Measurements from ENCODE around the gene SMIM8. TPM values are rescaled to one million over a fixed set of nuclear protein-coding genes. Genes with fewer than 3 reads are reported as not detected.

Gene SMIM8, protein sequence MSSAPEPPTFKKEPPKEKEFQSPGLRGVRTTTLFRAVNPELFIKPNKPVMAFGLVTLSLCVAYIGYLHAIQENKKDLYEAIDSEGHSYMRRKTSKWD
- 2.2 to 3.6 TPM (median 3.2 TPM) in 5 replicates for total RNA-seq (2022; extraction: Qiagen RNA extraction)

DNA sequence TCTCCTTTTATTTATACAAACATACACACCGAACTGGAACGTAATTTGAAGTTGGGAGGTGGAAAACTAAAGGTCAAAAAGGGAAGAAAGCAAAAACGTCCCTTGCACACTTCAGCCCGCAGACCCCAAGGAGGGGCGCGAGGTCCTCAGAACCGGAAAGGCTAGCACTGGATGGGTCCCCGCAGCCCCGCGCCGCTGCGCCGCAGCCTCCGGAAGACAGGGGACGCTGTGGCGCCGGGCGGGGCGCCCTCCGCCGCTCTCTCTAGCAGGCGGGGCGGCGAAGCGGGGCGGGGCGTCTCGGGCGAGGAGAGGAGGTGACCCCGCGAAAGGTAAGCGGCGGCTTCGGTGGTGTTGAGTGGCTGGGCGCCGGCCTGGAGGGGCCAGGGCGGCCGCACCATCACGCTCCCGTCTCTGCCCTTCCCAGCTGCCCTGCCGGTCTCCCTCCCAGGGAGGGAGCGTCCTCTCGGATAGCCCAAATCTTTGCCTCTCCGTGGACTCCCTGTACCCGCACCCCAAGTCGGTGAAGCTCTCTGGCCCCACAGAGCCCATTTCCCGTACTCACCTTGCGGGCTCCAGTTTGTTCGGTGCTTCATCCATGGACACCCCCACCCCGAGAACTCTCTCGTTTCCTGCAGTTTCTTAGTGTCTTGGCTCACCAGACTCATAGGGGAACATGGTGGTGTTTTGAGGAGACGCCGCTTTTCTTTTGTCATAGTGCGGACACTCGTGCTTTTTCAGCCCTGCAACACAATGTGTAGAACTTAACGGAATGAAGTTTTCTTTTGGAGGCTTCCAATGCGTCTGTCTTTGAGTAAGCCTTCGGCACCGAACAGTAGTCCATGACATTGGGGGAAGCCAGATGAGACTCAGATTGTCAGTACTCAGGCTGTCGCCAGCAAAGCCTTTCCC, at the start of gene SMIM8:
Gene SMIM8 (plus strand): TSS at position 285 of the 909 bp plus-strand sequence. CDS start 14,444 bp downstream, outside the sequence.

DNA sequence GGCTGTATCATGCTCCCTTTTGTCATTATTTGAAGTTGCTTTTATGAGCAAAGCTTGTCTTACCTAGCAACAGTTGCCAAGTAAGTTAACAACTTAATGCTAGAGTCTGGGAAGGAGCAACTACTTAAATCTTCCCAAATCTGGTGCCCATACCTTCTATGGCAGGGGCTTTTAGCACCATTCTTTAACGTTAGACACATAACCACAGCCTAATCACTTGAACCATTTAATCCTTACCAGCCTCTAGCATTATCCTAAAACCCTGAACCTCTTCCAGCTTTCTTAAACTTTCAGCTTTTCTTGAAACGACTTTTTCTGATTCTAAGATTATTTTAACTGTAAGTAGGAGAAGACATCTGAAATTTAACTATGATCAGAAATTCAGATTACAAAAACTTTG, 22.3 kb downstream of the SMIM8 start, which contains the start of gene C6orf163:
Gene C6orf163 (plus strand): TSS at position 83 of the 400 bp plus-strand sequence. CDS start 287 bp downstream, at position 370.

Other genes with a start within 250 kb of the SMIM8 start
- 0.19 to 0.43 TPM (median 0.29 TPM) in 5 replicates for gene CGA, start 227.5 kb upstream of the SMIM8 start, total RNA-seq (2022; extraction: Qiagen RNA extraction)
- 2.1 to 4.0 TPM (median 3.1 TPM) in 5 replicates for gene ZNF292, start 167.0 kb upstream of the SMIM8 start, total RNA-seq (2022; extraction: Qiagen RNA extraction)
- not detected in 5 replicates for gene GJB7, start 6.7 kb downstream of the SMIM8 start, total RNA-seq (2022; extraction: Qiagen RNA extraction)
- gene C6orf163, start 22.2 kb downstream of the SMIM8 start, total RNA-seq (2022; extraction: Qiagen RNA extraction) = 0.18 to 0.46 TPM (median 0.24 TPM) in 3 of 5 replicates, not detected in the others
- 0.42 to 0.99 TPM (median 0.60 TPM) in 5 replicates for gene CFAP206, start 85.4 kb downstream of the SMIM8 start, total RNA-seq (2022; extraction: Qiagen RNA extraction)
- gene SLC35A1, start 150.4 kb downstream of the SMIM8 start, total RNA-seq (2022; extraction: Qiagen RNA extraction) = 8.5 to 9.5 TPM (median 9.1 TPM) in 5 replicates

Measured in A549 treated with Mapracorat at 1 μM for 4 hours (cell line).